ENCODE results near the gene SDS. TPM values are rescaled to one million over a fixed set of nuclear protein-coding genes. Genes with fewer than 3 reads are reported as not detected.

Gene SDS
- polyA plus RNA-seq, 3 donors, result 0.89 to 2.3 (median 1.1) TPM

GRCh38 chr12:113373969-113374368, 29.7 kb downstream of the SDS start:
- no peak overlapping the region for H3K27ac Mint-ChIP-seq
- H3K4me3 Mint-ChIP-seq, result no peak overlapping the region
- peaks cover 51 to 70% of the 10 kb centered on the region in 2 donors for H3K36me3 Mint-ChIP-seq
- H3K9me3 Mint-ChIP-seq, result no peaks in the 10 kb centered on the region
- Histone ChIP-seq H3K27ac (ENCODE audit: low read depth in 1 of 2, low read length in 2 of 2) (no peak overlapping the region), H3K36me3 (replicated peaks in 1 of 2; ENCODE audit: control insufficient read depth in 1 of 2, insufficient read depth in 2 of 2, low read length in 2 of 2) (peaks cover 35 to 61% of the 10 kb centered on the region in 2 donors), H3K4me1 (ENCODE audit: control insufficient read depth in 1 of 2, insufficient read depth in 2 of 2, low read length in 2 of 2) (peaks cover 11 to 12% of the 10 kb centered on the region in 2 donors), H3K79me2 (ENCODE audit: insufficient read depth, low read length) (no peaks in the 10 kb centered on the region), H2AFZ (ENCODE audit: insufficient read depth, low read depth, low read length, poor library complexity, severe bottlenecking) (no peak overlapping the region), H3K4me3 (replicated peaks in 1 of 3; ENCODE audit: low read depth in 2 of 3, low read length in 3 of 3) (no peak overlapping the region), H3K27me3 (ENCODE audit: control insufficient read depth in 2 of 2, insufficient read depth in 2 of 2, low read length in 2 of 2) (no peaks in the 10 kb centered on the region), H4K20me1 (ENCODE audit: insufficient read depth, low read length) (peaks cover 8% of the 10 kb centered on the region), H3K4me2 (replicated peaks; ENCODE audit: extremely low read depth, low read length, poor library complexity, severe bottlenecking) (no peak overlapping the region), H3K9me3 (replicated peaks in 1 of 2; ENCODE audit: control insufficient read depth in 1 of 2, insufficient read depth in 1 of 2, low read length in 2 of 2) (no peaks in the 10 kb centered on the region), H3K9ac (ENCODE audit: insufficient read depth, low read length, poor library complexity, severe bottlenecking) (no peak overlapping the region)
- H3K27me3 Mint-ChIP-seq (ENCODE audit: low read depth in 3 of 3), result no peaks in the 10 kb centered on the region
- no peak for DNase-seq
- TF ChIP-seq CTCF (IDR thresholded peaks at IDR 0.05), result no peak
- H3K4me1 Mint-ChIP-seq, result peaks cover 20% of the 10 kb centered on the region
- 100% methylated on average over 2 of the region's 3 CpGs for WGBS (ENCODE audit: insufficient coverage)
- intact Hi-C loops (cut with micrococcal nuclease), result no loop called here

GRCh38 chr12:113373440-113373839, 30.2 kb downstream of the SDS start:
- H3K4me3 Mint-ChIP-seq, result no peak overlapping the region
- Histone ChIP-seq H3K4me2 (replicated peaks; ENCODE audit: extremely low read depth, low read length, poor library complexity, severe bottlenecking) (no peak overlapping the region), H3K27ac (ENCODE audit: low read depth in 1 of 2, low read length in 2 of 2) (no peak overlapping the region), H3K36me3 (replicated peaks in 1 of 2; ENCODE audit: control insufficient read depth in 1 of 2, insufficient read depth in 2 of 2, low read length in 2 of 2) (peaks cover 35 to 57% of the 10 kb centered on the region in 2 donors), H3K9me3 (replicated peaks in 1 of 2; ENCODE audit: control insufficient read depth in 1 of 2, insufficient read depth in 1 of 2, low read length in 2 of 2) (no peaks in the 10 kb centered on the region), H3K27me3 (ENCODE audit: control insufficient read depth in 2 of 2, insufficient read depth in 2 of 2, low read length in 2 of 2) (no peaks in the 10 kb centered on the region), H3K9ac (ENCODE audit: insufficient read depth, low read length, poor library complexity, severe bottlenecking) (no peak overlapping the region), H3K4me1 (ENCODE audit: control insufficient read depth in 1 of 2, insufficient read depth in 2 of 2, low read length in 2 of 2) (peaks cover 11 to 14% of the 10 kb centered on the region in 2 donors), H3K79me2 (ENCODE audit: insufficient read depth, low read length) (no peaks in the 10 kb centered on the region), H2AFZ (ENCODE audit: insufficient read depth, low read depth, low read length, poor library complexity, severe bottlenecking) (no peak overlapping the region), H3K4me3 (replicated peaks in 1 of 3; ENCODE audit: low read depth in 2 of 3, low read length in 3 of 3) (no peak overlapping the region), H4K20me1 (ENCODE audit: insufficient read depth, low read length) (peaks cover 8% of the 10 kb centered on the region)
- peaks cover 26% of the 10 kb centered on the region for H3K4me1 Mint-ChIP-seq
- H3K27me3 Mint-ChIP-seq (ENCODE audit: low read depth in 3 of 3), result no peaks in the 10 kb centered on the region
- no peak overlapping the region for H3K27ac Mint-ChIP-seq
- 100% methylated on average over 3 of the region's 3 CpGs for WGBS (ENCODE audit: insufficient coverage)
- intact Hi-C loops (cut with micrococcal nuclease), result no loop called here
- no peak for TF ChIP-seq CTCF (IDR thresholded peaks at IDR 0.05)
- no peaks in the 10 kb centered on the region for H3K9me3 Mint-ChIP-seq
- H3K36me3 Mint-ChIP-seq, result peaks cover 55 to 68% of the 10 kb centered on the region in 2 donors
- DNase-seq, result no peak

Data from CD14-positive monocyte (primary cell).